ENCODE results near the gene IDNK. TPM values are rescaled to one million over a fixed set of nuclear protein-coding genes. Genes with fewer than 3 reads are reported as not detected.

IDNK gene
- total RNA-seq, 1 donor from 2014 or later, result 4.5 TPM

DNA sequence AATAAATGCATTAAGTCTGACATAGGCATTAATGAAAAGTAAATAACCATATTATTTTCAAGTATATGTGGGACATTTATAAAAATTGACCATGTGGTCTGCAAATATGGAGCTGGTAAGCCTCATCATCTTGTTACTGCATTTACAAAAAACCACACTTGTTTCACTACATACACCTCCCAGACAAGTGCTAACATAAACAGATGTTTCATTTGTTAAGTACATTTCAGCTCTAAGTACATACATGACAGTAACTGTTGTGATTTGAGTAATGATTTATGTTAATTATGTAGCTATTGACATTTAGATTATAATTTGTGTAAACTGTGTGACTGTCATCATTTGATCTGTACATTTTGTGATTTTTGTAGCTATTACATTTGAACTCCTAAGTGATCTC, 13.9 kb downstream of the IDNK start:
- Mint-ChIP-seq H3K27ac (no peak overlapping the region), H3K36me3 (ENCODE audit: insufficient read depth) (peaks cover 6% of the 10 kb centered on the region), H3K4me3 (ENCODE audit: low read depth) (no peak overlapping the region), H3K9me3 (ENCODE audit: low read depth) (no peaks in the 10 kb centered on the region), H3K27me3 (no peaks in the 10 kb centered on the region), H3K4me1 (ENCODE audit: low read depth) (peaks cover 2% of the 10 kb centered on the region)
- TF ChIP-seq, protein P1, sequence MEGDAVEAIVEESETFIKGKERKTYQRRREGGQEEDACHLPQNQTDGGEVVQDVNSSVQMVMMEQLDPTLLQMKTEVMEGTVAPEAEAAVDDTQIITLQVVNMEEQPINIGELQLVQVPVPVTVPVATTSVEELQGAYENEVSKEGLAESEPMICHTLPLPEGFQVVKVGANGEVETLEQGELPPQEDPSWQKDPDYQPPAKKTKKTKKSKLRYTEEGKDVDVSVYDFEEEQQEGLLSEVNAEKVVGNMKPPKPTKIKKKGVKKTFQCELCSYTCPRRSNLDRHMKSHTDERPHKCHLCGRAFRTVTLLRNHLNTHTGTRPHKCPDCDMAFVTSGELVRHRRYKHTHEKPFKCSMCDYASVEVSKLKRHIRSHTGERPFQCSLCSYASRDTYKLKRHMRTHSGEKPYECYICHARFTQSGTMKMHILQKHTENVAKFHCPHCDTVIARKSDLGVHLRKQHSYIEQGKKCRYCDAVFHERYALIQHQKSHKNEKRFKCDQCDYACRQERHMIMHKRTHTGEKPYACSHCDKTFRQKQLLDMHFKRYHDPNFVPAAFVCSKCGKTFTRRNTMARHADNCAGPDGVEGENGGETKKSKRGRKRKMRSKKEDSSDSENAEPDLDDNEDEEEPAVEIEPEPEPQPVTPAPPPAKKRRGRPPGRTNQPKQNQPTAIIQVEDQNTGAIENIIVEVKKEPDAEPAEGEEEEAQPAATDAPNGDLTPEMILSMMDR (IDR thresholded peaks at IDR 0.05; ENCODE audit: unreplicated experiment), result no peak
- DNase-seq (ENCODE audit: low spot score, unreplicated experiment), result no peak

DNA sequence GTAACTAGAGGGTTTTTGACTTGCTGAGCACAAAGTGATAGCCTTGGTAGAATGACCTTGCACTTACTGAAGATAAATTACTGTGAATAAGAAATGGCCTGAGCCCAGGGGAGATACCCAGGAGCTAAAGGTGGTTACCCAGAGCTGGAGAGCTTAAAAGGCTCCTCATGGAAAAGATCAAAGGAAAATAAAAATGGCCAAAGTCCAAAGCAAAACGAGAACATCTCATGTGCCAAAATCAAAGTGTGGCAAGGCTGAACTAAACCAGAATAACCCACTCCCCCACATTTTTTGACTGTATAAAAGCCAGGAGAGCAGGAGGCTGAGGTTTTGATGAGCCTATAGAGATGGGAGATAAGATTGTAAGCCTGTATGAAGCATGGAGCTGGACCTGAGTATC, 14.4 kb downstream of the IDNK start:
- Mint-ChIP-seq H3K36me3 (ENCODE audit: insufficient read depth) (peaks cover 6% of the 10 kb centered on the region), H3K4me1 (ENCODE audit: low read depth) (peaks cover 2% of the 10 kb centered on the region)

DNA sequence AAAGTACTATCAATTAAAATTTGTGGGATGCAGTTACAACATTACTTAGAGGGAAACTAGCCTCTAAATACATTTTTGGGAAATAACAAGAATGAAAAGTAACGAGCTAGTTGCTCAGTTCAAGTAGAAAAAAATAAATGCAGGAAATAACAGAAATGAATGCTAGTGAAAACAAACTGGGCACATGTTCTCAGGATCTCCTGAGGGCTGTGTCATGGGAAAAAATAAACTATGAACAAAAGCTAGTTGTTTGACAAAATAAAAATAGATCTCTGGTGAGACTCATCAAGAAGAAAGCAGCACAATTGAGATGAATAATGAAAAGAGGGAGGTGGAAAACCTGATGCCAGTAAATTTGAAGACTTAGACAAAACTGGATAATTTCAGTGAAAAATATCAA, 16.3 kb downstream of the IDNK start:
- Mint-ChIP-seq H3K27ac (peak overlapping the region; percentile 1), H3K9me3 (ENCODE audit: low read depth) (no peaks in the 10 kb centered on the region), H3K4me3 (ENCODE audit: low read depth) (no peak overlapping the region), H3K4me1 (ENCODE audit: low read depth) (no peaks in the 10 kb centered on the region), H3K27me3 (no peaks in the 10 kb centered on the region), H3K36me3 (ENCODE audit: insufficient read depth) (peaks cover 6% of the 10 kb centered on the region)
- DNase-seq (ENCODE audit: low spot score, unreplicated experiment), result no peak
- TF ChIP-seq, protein P1 (IDR thresholded peaks at IDR 0.05; ENCODE audit: unreplicated experiment), result no peak

More for the DNA sequence above, 14.4 kb downstream of the IDNK start:
- Mint-ChIP-seq H3K27ac (no peak overlapping the region), H3K9me3 (ENCODE audit: low read depth) (no peaks in the 10 kb centered on the region), H3K27me3 (no peaks in the 10 kb centered on the region), H3K4me3 (ENCODE audit: low read depth) (no peak overlapping the region)
- TF ChIP-seq, protein P1 (IDR thresholded peaks at IDR 0.05; ENCODE audit: unreplicated experiment), result no peak
- DNase-seq (ENCODE audit: low spot score, unreplicated experiment), result no peak

DNA sequence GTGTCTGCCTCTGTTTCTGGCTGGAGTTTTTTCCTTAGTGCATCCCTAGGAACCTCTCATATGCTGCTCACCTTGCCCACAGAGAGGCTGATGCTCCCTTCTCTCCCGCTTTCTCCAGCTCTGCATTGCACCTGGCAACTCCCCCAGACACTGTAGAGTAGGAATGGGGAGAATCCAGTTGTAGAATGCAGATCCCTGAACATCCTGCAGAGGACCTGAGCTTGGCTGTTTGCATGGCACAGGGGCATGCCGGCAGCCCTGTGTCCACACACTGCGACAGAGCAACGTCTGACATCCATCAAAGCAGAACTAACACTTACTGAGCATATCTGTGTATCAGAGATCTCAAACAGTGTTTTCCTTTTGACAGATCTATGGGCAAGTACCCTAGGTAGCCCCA, 19.9 kb downstream of the IDNK start:
- H3K27me3 Mint-ChIP-seq, result no peaks in the 10 kb centered on the region
- H3K4me3 Mint-ChIP-seq (ENCODE audit: low read depth), result no peak overlapping the region
- H3K27ac Mint-ChIP-seq, result peak overlapping the region; percentile 51
- DNase-seq (ENCODE audit: low spot score, unreplicated experiment), result no peak
- no peaks in the 10 kb centered on the region for H3K4me1 Mint-ChIP-seq (ENCODE audit: low read depth)
- H3K36me3 Mint-ChIP-seq (ENCODE audit: insufficient read depth), result peaks cover 7% of the 10 kb centered on the region
- TF ChIP-seq, protein P1 (IDR thresholded peaks at IDR 0.05; ENCODE audit: unreplicated experiment), result no peak
- no peaks in the 10 kb centered on the region for H3K9me3 Mint-ChIP-seq (ENCODE audit: low read depth)

DNA sequence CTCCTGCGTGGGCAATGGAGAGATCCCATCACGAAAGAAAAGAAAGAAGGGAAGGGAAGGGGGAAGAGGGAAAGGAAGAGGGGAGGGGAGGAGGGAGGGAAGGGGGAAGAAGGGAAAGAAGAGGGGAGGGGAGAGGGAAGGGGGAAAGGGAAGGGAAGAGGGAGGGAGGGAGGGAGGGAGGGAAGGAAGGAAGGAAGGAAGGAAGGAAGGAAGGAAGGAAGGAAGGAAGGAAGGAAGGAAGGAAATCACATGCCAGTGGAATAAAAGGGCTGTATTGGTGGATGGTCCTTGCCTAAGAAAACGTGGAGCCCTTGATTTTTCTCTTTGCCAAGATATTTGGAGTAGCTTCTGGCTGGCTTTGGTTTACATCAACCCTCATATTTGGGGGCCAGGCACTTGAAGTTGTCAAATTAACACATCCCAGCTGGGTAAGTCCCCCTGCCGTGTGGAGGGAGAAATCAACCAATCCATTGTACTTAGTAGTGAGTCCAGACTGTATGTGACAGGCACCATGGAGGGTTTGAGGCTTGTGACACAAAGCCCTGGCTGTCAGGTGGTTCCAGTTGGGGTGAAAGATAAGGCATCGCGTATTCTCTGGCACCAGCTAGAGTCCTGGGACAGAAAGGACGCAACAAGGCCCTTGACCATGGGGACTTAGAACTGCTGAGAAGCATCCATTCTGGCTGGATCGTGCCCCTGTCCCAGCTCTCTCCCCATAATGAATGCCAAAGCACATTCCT, 23.7 kb downstream of the IDNK start:
- Mint-ChIP-seq H3K4me3 (ENCODE audit: low read depth) (no peak overlapping the region), H3K36me3 (ENCODE audit: insufficient read depth) (peaks cover 18% of the 10 kb centered on the region), H3K27ac (no peak overlapping the region), H3K27me3 (no peaks in the 10 kb centered on the region), H3K4me1 (ENCODE audit: low read depth) (no peaks in the 10 kb centered on the region), H3K9me3 (ENCODE audit: low read depth) (no peaks in the 10 kb centered on the region)
- TF ChIP-seq, protein P1 (IDR thresholded peaks at IDR 0.05; ENCODE audit: unreplicated experiment), result no peak
- DNase-seq (ENCODE audit: low spot score, unreplicated experiment), result no peak

All from progenitor cell of endocrine pancreas (in vitro differentiated cells).